Measurements from ENCODE around the gene CBR4.

CBR4 gene

DNA sequence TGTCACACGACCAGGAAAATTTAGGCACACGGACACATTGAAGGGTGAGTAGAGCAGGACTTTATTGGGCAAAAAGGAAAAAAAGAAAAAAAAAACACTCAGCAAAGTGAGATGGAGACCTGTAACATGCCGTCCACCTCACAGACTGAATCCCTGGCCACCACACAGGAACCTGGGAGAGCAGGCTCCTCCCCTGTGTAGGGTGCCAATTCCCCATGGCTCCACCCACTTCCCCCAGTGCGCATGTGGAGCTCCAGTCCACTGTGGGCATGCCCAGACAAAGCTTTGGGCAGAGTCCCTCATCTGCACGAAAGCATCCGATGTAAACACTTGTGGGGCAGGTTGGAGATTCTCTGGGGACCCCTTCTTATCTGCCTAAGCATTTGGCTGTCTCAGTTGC, 23.6 kb upstream of the CBR4 start:
- no peak for DNase-seq (ENCODE audit: low read depth)

DNA sequence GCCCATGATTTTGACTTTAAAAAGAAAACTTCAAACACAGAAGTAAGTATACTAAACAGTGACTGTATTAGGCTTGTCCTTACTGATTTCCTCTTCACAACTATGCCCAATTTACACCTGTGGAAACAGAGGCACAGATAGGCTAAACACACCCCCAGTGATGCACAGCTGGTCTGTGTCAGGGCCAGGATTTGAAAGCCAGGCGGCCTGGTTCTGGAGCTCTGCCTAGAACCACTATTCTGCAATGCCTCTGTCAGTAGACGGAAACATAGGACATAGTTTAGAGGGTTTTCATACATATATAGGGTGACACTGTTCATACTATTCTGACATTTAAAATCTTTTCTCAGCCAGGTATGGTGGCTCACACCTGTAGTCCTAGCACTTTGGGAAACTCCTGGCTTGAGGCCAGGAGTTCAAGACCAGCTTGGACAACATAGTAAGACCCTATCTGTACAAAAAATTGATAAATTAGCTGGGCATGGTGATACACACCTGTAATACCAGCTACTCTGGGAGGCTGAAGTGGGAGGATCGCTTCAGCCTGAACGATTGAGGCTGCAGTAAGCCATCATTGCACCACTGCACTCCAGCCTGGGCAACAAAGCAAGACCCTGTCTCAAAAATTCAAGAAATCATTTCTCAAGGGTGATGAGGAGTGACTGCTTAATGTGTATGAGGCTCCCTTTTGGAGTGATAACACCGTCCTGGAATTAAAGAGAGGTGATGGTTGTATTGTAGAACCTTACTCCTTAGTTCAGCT, 23.0 kb upstream of the CBR4 start:
- DNase-seq (ENCODE audit: low read depth) = no peak

DNA sequence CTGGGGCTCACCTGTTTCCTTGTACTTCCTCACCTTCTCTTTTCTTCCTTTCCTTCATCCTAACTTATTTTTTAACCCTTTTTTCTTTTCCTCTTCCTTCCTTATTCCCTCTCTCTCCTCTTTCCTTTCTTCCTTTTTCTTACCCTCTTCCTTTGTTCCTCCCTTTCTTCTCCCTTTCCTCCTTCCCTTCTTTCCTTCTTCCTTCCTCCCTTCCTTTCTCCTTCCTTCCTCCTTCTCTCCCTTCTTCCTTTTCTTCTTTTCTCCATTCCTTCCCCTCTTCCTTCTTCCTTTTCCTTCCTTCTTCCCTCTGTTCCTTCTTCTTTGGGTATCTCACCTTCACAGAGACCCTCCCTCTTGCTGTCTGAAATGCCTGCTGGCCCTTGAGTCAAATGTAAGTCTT, 22.1 kb upstream of the CBR4 start:
- no peak for DNase-seq (ENCODE audit: low read depth)

DNA sequence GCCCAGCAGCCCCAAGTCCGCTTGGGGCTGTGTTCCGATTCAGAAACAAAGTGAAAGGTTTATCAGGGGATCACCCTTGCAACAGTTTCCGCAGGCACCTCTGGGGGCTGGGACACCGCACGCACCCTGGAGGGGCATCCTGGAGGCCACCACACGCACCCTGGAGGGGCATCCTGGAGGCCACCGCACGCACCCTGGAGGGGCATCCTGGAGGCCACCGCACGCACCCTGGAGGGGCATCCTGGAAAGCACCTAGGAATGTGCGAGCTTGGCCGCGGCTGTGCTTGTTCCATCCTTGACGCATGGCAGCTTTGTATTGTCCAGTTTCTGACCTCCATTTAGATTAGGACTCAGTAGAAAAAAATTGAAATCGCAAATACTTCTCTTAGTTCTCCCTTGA, 21.3 kb upstream of the CBR4 start:
- DNase-seq (ENCODE audit: low read depth) = no peak

DNA sequence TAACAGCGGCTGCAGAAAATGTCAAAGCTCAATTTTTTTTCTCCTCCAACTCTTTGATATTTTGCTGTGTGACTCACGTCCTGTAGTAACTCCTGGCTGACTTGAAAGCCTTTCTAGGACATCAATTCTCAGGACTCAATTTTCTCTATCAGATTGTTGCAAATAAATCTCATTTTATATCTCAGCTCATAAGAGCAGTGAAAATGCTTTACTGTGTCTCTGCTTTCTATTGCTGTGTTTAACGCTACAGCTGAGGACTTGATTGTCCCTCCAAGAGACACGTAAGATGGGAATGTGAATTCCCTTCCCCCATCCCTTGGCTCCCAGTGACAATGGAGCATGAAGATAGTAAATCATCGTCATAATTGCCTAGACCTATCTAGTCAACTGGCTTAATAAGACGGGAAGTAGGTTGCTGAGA, 20.5 kb upstream of the CBR4 start:
- no peak for DNase-seq (ENCODE audit: low read depth)

DNA sequence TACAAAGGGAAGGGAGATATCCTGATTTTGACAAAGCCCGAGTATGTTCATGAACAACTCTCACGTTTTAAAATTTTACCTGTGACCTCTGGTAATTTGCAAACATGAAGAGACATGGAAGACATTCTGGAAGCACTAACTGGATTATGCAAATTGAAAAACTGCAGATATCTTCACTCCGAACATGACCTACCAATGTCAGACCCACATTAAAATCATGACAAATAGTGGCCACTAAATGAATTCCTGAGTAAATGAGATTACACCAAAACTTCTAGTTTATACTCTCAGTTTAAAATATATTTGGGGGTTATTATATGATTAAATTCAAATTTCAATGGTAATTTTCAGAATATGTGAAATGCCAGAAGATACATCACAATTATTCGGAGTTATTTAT, 19.9 kb upstream of the CBR4 start:
- no peak for DNase-seq (ENCODE audit: low read depth)

DNA sequence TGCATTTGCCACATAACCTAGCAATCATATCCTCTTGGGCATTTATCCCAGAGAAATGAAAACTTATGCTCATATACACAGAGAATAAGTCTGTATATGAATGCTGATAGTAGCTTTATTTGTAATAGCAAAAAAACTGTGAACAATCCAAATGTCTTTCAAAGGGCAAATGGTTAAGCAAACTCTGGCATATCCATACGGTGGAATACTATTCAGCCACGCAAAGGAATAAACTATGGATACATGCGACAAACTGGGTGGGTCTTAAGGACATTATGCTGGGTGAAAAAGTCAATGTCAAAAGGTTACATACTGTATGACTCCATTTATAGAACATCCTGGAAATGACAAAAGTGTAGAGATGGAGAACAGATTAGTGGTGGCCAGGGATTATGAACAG, 17.6 kb upstream of the CBR4 start:
- DNase-seq (ENCODE audit: low read depth) = no peak

DNA sequence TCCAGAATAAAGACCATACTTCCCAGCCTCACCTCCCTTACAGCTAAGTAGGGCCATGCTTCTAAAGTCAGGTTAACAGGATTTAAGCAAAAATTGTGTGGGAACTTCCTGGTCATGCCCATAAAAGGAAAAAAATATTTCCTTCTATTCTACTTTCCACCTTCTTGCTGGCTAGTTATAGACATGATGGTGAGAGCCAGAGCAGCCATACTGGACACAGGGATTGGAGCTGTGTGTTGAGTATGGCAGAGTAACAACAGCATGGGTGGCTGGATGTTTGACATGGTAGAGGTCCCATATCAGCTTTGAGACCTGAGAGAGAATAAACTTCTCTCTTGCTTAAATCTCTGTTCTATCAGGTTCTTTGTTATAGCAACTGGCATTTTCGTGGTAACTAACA, 15.1 kb upstream of the CBR4 start:
- no peak for DNase-seq (ENCODE audit: low read depth)

DNA sequence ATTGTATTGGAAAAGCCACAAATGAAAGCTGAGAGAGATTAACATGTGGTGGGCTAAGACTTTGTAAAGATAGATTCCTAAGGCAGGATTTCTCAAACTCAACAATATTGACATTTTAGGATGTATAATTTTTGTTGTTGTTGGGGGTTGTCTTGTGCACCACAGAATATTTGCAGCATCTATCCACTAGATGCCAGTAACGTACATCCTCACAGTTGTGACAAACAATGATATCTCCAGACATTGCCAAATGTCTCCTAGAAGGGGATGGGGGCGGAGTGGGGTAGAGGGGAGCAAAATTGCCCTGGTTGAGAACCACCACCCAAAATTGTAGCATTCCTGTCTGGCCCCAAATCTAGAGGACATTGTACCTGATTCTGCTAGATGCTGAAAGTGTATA, 14.7 kb upstream of the CBR4 start:
- DNase-seq (ENCODE audit: low read depth) = no peak

DNA sequence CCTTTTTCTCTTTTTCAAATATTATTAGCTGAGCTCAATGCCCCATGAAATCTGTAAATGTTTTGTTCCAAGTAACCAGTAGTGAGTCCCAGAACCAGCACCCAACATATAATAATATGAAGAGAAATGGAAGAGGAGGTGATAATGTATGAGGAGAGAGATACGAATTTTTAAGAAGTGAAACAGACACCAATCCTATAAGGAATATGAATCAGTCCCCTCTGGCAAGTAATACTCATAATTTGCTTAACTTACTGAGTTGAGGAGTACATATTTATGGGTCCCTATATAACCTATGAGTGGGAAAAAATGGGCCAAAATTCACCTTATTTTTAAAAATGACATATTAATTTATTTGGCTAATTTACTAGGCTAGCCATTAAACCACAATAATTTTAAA, 8.4 kb upstream of the CBR4 start:
- DNase-seq (ENCODE audit: low read depth) = no peak

DNA sequence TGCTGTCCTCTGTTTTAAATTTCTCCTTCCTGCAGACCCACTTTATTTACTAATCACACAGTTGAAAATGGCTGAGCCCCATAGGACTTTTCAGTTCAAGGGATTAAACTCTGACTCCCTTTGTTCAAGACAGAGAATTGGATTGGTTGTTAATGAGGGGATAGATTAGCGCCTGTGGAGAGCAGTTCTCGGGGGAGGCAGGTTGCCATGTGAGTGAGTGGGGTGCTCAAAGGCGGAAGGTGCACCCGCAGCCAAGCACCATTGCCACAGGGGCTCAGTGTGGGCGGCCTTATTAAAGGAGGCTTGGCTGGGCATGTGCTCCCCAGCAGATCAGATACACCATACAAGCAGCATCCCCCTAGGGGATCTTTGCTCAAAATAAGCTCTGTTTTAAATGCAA, 7.9 kb upstream of the CBR4 start:
- DNase-seq (ENCODE audit: low read depth) = no peak

DNA sequence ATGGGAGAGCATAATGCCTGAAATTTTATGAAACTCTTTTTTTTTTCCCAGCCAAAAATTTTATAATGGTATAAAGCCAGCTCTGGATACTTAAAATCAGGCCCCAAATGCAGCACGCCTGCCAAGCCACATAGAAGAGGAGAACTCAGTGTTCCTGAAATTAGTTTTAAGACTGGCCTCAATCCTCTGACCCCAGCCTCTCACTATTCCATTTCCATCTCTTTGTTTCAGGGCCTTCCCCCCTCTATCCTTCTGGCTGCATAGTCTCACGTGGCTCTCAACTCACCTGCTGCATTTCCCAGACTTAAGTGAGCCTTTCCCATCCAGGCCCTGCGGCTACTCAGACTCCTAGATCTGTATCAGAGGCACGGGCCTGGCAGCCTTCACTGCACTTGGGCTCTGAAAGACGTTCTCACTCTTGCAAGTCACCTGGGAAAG, 5.2 kb upstream of the CBR4 start:
- no peak for DNase-seq (ENCODE audit: low read depth)

DNA sequence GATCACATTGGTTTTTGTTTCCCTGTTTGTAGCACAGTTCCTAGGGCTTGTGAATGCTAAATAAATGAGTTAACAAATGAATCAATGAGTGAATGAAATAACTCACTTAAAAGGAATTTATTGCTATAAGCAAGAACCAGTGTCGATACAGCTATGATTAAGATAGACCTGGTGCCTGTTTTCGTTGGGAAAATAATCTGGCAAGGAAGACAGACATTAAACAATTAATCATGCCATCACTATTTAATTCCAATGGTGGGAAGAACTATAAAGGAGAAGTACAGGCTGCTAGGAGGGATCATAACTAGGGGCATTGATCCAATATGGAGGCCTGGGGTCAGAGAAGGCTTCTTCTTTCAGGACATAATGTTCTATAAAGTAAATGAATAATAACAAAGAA, 4.5 kb upstream of the CBR4 start:
- no peak for DNase-seq (ENCODE audit: low read depth)

DNA sequence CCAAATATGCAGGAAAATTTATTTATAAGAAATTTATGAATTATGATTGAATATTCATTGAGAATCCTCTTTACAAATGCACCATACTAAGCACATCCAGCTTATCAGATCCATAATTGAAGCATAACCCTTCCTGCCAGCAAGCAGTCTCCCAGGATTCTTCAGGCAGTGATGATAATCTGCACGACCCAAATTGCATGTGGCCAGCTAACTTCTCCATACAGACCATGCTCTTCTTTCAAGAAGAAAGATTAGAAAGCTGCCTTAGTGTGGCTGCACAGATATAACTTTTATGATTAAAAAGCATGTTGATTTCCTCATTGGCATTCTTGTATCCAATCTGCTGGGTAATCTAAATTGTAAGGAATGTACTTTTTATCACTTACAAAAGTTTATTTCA, 3.3 kb upstream of the CBR4 start:
- DNase-seq (ENCODE audit: low read depth) = no peak

DNA sequence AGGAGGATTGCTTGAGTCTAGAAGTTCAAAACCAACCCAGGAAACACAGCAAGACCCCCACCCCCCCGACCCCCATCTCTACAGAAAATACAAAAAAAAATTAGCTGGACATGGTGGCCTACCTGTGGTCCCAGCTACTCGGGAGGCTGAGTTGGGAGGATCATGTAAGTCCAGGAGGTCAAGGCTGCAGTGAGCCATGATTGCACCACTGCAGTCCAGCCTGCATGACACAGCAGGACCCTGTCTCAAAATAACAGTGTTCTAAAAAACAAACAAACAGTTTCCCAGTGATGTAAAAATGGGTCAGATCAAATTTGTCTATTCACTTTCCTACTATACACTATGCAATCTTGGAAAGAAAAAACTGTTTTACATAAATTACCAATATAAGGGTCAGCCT, 2.0 kb upstream of the CBR4 start:
- no peak for DNase-seq (ENCODE audit: low read depth)

DNA sequence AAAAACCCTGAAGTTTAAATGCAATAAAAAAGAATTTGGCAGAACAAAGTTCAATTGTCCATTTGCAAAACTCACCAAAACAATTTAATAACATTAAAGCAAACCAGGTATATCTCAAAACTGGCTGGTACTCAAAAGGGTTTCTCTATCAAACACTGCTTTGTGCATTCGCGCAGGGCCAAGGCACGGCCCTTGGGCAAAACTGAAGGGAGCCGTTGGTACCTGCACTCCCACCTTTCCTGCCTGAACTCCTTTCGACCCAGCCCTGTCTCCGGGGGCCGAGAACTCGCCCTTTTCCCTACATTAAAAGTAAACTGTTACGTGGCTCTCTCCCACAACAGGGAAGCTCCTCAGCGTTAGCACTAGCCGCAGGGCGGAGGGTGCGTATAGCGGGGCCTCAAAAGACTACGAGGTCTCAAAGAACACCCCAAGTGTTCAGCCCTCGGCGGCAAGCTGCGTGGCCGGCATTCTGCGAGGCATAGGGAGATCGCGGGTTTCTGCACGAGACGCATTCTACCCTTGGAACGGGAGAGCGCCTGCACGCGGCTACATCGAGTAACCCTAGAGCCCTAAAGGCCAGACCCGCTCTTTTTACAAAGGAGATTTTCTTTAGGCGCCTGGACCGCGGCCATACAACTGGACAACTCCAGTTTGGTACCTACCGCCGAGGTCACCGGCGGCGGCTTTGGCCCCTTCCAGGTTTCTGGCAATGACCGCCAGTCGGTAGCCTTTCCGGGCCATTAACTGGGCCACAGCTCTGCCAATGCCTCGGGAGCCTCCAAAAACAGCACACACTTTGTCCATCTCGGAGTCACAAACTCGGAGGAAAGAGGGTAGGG, 550 bp downstream of the CBR4 start:
- DNase-seq (ENCODE audit: low read depth) = peak; percentile 13

DNA sequence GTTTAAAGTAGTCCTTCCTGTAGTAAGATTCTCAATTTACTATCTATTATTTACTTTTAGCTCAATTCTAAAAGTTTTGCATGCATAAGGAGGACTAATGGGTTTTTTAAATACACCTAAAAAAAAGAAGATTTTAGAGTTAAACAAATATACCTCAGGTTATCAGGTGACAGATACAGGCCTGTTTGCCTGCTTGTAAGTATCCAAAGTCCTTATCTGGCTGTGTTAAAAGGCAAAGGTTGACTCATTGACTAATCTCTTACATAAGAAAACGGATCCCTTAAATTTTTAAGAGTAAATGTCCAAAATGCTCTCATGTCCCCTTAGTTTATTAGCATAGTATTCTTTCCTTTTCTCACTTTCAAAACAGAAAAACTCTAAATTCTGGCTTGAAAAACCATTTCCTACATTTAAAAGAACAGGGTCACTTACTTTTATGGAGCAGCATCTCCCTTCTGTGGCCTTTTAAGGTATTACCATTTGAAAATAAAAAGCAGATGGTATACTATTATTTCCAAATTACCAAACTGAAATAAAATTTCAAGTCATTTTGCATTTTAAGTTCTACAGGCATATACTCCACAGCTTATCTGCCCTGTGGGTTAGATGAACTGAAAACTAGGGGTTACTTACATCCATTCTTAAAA, 4.5 kb downstream of the CBR4 start:
- DNase-seq (ENCODE audit: low read depth) = no peak

DNA sequence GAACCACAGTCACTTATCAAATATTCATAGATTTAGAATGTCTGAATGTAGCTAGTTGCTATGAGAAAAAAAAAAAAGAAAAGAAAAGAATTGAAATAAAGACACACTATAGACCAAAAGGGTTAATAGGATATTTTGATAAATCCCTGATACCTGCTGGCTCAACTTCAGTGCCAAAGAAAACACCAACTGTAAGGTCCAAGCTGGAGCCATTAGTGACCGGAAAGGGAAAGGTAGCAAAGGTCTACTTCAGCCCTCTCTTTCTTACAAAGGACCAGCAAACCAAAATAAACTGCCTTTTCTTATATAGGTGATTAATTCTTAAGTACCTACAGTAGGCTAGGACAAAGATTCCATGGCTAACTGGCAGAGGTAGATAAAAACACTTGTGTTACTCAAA, 9.7 kb downstream of the CBR4 start:
- DNase-seq (ENCODE audit: low read depth) = no peak

DNA sequence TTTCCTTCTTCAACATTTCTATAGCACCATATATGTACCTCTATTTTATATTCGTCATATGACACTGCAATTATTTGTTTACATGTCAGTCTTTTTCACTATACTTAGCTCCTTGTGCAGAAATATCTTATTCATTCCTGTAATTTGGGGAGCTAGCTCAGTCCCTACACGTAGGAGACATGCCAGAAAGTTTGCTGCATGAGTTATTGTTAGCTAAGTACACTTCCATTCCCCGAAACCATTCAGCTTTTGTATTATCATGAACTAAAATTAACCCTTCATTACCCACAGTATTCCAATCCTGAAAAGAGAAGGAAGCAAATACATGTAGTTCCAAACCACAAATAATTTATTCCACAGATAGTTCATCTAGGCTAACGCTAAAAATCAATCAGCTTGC, 10.2 kb downstream of the CBR4 start:
- no peak for DNase-seq (ENCODE audit: low read depth)

DNA sequence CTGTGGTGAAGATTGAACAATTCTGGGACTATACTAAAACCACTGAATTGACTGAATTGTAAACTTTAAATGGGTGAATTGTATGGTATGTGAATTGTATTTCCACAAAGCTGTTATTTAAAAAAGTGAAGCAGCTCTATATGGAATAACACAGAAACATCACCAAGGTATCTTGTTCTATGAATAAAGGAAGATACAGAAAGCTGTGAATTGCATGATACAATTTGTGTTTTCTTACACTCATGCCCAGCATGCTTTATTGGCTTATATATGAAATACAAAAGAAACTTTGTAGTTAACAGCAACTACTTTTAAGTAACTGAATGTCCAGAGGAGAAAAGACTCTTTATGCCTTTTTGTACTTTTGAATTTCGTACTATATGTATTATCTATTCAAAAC, 11.5 kb downstream of the CBR4 start:
- DNase-seq (ENCODE audit: low read depth) = no peak

DNA sequence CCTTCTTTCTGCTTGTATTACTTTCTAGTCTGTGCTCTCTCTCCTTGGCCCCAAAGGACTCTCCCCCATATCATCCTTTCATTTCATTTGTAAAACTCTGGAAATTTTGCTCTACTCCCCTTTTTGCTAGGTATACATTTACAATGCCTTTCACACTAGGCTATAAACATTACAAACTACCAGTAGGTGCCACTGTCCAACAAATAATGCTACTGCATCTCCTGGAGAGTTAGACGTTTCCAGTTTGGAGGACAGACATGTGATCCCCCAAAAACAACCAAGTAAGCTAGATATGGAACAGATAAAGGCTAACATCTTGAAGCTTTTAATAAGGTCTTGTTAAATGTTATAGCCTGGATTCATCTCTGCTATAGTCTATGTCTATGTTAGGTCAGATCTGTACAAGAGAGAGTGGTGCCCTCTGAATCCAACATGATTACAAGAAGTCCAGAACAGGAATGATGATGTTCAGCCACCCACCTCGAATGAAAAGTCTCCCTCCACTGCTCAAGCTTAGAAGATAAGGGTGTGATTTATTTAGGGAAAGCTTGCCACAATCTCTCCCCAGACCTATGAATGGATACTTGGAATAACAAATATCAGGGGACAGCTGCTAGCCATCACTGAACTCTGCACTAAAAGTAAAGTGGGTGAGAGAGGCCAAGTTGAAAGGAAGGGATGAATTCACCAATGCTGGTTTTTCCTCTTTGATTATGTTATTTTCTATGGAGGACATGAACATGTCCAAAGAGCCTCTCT, 14.3 kb downstream of the CBR4 start:
- DNase-seq (ENCODE audit: low read depth) = no peak

DNA sequence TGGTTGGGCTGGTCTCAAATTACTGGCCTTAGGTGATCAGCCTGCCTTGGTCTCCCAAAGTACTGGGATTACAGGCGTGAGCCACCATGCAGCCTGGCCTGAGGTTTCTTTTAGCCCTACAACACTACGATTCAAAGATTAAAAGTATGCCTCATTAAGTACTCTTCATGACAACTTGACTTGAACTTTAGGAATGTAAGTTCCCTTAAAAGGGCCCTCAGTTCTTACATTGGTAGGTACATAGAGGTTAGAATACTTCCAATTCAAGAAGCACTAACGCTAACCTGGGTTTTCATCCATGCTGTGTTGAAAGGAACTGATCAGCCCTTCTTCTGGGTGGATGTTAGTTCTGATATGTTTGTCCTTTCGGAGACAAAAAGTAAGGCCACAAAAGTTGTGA, 15.1 kb downstream of the CBR4 start:
- DNase-seq (ENCODE audit: low read depth) = no peak

Measured in stimulated activated CD8-positive, alpha-beta memory T cell treated with anti-CD3 and anti-CD28 coated beads, Interleukin-7, amount 100 ng/mL, for 24 hours (primary cell).